Measurements from ENCODE around the gene EPHA6.

GRCh38 chr3:97515076-97515475 lies 700.7 kb downstream of the EPHA6 start:
- TF ChIP-seq CTCF (IDR thresholded peaks at IDR 0.05) (no peak), EP300 (IDR thresholded peaks at IDR 0.05) (no peak), POLR2A (IDR thresholded peaks at IDR 0.05) (no peak)
